ENCODE results near the gene ZBP1.

DNA sequence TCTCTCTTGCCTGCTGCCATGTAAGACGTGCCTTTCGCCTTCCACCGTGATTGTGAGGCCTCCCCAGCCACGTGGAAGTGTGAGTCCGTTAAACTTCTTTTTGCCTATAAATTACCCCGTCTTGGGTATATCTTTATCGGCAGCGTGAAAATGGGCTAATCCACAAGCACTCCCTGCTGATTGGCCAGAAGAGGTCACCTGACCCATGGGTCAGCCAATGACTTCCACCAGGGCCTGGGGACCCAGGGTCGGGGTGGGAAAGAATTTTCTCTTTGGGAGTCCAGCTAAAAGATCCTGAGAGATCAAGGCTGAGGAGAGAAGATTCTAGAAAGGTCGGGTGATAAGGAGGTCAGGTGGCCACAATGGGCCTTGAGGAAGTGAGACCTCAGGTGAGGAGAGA, 17.1 kb downstream of the ZBP1 start:
- TF ChIP-seq CTCF (IDR thresholded peaks at IDR 0.05; ENCODE audit: low read depth, low read length, poor library complexity, severe bottlenecking) (no peak), EZH2phosphoT487 (IDR thresholded peaks at IDR 0.05; ENCODE audit: borderline replicate concordance, low read length) (no peak)
